Umbilical cord (tissue), 2 donors: ENCODE data around the gene PARD3. TPM values are rescaled to one million over a fixed set of nuclear protein-coding genes. Genes with fewer than 3 reads are reported as not detected.
"Not testable (repeated sequence)": the region's sequence is repeated elsewhere in the genome, so short reads cannot be mapped to it uniquely, and the experiment has no call there.

ENCODE experiments used
- DNase-seq: peaks from one replicate; pipeline ENCODE4 v3.0.0-alpha.2; 2015; ENCODE audit warnings: low spot score
- total RNA-seq: library from RNA; depleted of rRNA; stranded (reverse); fragments of >200 nt; gene quantifications from one replicate; pipeline ENCODE4 v1.2.3, GENCODE V29; 2014; ENCODE audit warnings: low replicate concordance; ENCODE audit not compliant: insufficient read depth

Gene PARD3
- total RNA-seq, 1 donor from 2014 or later, result 27.0 TPM

DNA sequence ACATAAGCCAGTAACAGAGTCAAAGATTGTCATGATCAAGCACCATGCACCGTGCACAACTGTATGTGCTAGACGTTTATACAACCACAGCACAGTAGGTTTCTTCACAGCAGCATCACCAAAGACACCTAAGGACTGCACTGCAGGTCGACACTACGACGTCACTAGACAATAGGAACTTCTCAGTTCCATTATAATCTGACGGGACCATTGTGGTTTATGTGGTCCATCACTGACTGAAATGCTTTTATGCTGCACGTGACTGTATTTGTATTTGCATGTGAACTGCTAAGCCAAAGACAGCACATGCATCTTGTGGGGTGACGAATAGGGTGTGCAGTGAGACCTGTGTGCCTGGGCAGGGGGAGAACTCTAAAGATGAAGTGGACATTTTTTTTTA is 164.9 kb downstream of the PARD3 start:
- no peak for DNase-seq

DNA sequence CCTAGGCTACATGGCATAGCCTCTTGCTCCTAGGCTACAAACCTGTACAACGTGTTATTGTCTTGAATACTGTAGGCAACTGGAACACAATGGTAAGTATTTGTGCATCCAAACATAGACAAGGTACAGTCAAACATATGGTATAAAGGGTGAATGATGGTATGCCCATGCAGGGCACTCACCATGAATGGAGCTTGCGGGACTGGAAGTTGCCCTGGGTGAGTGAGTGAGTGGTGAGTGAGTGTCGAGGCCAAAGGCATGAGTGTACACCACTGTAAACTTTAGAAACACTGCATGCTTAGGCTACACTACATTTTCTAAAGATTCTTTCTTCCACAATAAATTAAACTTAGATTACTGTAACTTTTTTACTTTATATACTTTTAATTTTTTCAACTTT is 165.7 kb downstream of the PARD3 start:
- no peak for DNase-seq

GRCh38 chr10:34648919-34649318 is 166.2 kb downstream of the PARD3 start:
- DNase-seq, result no peak

DNA sequence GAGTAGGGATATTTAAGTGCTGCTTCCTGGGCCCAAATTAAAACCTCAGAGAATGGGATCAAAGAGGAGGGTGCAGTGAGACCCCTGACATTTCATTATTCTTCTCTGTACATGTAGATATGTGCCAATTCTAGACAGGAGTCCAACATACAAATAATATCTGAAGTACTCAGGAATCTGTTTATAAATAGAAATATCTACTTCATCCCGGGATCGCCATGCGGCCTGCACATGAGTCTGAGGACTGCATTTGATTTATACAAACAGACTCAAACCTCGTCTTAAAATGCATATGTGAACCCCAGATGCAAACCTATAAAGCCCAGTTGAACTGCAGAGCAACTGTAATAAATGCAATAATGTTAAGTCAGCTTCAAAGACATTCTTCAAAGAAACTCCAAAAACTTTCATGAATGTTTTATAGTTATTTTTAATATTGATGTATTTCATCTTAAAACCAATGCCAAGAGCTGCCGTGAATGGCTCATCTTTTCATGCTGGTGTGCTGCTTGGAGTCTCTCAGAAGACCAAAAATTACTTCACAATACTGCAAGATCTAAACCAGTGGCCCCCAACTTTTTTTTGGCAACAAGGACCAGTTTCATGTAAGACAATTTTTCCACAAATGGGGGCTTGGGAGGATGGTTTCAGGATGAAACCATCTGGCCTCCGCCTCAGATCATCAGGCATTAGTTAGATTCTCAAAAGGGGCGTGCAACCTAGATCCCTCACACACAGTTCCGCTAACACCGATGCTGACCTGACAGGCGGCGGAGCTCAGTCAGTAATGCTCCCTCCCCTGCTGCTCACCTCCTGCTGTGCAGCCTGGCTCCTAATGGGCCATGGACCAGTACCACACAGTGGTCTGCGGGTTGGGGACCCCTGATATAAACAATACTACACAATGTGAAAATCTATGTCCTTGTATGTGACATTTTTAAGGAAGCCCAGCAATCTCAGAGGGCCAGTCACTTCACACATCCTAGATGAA is 166.9 kb downstream of the PARD3 start:
- peak; percentile 91 for DNase-seq

DNA sequence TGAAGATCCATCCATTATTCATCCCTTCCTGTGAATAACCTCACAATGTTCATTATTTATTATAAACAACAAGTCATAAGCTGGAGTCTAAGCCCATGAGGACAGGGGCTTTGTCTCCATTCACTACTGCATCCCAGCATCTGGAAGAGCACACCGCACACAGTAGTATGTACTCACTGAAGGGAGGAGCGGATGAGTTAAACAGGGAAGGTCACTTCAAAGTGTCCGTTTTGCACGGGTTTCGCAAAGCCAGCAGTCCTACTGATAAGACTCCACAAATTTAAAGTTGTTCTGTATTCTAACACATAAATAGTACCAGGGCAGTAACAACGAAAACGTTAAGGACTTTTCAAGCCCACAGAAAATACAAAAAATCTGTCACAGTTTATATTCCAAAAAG is 167.9 kb downstream of the PARD3 start:
- DNase-seq, result peak; percentile 66

- DNase-seq, result no peak
Observed at GRCh38 chr10:34646331-34646730, 168.8 kb downstream of the PARD3 start.

- DNase-seq, result not testable (repeated sequence)
Observed at GRCh38 chr10:34644815-34645214, 170.3 kb downstream of the PARD3 start.

DNA sequence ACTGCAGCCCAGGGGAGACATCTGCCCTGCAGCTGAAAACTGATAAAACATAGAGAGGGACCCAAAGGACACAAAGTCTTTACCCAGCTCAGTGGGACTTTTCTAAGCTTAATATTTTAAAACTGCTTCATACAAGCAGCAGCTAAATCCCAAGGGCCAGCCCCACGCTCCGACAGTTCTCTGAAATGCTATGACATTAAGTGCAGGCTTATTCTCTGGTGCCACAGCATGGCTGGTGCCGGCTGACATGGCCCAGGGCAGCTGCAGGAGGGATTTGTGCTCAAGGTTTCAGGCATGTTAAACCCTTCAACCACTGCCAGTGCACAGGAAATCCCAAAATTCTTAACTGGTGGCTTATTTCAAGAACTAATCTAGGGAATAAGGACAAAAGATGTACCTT is 170.9 kb downstream of the PARD3 start:
- DNase-seq, result peak; percentile 63

DNA sequence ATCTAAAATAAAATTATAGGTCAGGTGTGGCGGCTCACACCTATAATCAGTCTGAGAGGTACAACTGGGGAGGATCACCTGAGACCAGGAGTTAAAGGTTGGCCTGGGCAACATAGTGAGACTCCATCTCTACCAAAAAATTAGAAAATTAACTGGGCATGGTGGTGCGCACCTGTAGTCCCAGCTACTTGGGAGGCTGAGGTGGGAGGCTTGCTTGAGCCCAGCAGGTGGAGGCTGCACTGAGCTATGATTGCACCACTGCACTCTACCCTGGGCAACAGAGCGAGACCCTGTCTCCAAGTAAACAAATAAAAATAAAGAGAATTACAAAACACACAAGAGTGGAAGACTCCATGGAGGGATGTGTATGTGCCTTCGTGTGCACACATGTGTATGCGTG is 171.5 kb downstream of the PARD3 start:
- DNase-seq, result no peak

GRCh38 chr10:34641913-34642558 is 173.1 kb downstream of the PARD3 start:
- DNase-seq, result peak; percentile 54

DNA sequence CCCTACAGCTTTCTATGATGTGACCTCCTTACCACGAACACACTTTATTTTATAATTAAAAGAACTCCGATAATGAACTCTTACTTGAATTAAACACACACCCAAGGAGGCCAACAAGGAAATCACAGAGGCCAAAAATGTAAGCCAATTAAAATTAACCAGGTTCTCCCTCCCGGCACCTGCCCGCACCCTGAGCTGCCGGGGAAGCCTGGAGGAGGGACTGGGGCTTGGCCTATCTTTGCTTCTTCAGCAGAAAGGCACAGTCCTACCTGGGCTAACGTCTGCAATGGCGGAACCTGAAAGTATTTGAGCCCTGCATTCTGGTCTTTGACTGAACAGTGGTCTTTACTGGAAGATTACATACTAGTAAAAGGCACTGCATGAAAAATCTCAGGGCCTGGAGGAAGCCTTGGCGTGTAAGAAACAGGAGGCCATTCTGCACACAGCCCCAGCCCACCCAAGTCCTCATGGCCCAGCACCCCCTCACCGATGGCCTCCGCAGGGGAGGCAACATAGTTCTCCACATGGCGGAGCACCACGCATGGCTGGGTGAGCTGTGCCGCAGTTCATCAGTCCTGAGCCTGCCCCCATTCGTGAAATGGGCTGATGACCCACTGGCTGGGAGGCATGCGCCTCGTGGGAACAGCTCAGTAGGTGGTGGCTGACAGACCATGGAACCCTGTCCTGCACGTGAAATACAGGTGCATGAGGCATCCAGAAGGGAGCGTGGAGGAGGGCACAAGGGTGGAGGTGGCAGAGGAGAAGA is 173.8 kb downstream of the PARD3 start:
- no peak for DNase-seq

GRCh38 chr10:34638406-34639054 is 176.6 kb downstream of the PARD3 start:
- DNase-seq, result peak; percentile 87

DNA sequence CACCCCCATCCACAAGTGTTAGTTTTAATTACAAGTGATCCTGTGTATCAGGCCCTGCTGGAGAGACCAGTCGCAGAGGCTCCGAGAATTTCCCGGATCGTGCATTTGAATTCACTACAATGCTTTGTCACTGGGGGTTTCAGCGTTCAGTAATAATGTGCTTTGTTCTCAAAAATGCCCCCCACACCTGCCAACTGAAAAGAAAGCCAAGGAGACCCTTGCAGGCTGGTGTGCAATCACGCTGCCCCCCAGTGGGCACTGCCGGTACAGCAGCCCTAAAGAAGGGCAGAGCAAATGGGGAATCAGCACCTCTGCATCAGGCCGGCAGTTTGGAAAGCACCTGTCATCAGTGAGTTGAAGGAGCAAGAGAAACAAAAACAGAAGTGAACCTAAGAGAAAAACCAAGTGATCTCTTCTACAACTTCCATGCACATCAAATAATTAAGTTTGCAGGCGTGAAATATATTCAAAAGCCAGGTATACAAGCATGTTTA is 177.6 kb downstream of the PARD3 start:
- peak; percentile 47 for DNase-seq

- no peak for DNase-seq
Observed at GRCh38 chr10:34635111-34635510, 180.0 kb downstream of the PARD3 start.

DNA sequence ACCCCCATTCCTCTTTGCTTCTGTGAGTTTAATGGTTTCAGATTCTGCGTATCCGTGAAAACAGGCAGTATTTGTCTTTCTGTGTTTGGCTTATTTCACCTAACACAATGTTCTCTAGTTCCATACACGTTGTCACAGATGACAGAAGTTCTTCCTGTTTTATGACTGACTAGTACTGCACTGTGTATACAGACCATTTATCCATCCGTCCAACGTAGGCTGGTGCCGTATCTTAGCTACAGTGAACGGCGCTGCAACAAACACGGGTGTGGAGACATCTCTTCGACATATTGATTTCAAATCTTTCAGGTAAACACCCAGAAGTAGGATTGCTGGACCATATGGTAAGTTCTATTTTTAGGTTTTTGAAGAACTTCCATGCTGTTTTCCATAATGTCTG is 181.7 kb downstream of the PARD3 start:
- DNase-seq, result no peak

GRCh38 chr10:34629084-34629483 is 186.0 kb downstream of the PARD3 start:
- DNase-seq, result no peak

DNA sequence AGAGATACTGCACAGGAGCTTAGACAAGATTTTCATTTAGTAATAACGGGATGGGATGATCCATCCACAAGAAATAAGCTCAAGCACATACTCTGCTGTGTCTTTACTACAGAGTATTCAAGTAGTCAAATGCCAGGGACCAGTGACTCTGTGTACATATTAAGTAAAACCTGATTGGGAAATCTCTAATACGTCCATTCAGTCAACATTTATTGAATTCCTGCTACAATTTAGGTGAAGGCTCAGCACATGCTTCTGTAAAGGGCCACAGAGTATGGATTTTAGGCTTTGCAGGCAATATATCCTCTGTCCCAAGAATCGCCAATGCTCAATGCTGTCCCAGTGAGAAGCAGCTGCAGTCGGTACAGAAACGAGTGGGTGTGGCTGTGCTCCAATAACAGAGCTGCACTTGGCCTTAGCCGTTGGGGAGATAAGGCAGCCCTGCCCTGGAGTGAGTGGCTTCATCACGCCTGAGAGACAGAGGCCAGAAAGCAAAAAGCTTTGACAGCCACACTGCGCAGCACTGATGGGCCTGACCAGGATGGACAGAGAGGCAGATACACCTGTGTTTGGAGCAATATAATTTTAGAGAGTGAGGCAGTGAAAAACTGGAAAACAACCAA is 186.8 kb downstream of the PARD3 start:
- DNase-seq, result peak; percentile 79

DNA sequence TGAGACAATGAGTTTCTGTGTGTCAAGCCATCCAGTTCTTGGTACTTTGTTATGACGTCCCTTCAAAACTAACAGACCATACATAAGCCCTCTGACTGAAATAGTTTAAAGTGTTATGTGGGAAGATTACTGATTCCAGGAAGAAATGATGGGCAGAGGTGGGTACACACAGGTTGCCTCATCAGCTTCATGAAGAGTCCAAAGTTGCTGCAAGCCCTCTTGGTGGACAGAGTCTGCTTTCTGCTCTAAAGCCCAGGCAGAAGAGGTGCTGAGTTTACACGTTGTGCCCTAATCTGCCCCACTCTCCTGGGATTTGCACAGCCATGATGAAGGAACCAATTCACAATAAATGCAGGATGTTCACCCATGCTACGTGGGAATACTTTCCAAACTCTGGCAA is 187.4 kb downstream of the PARD3 start:
- no peak for DNase-seq

DNA sequence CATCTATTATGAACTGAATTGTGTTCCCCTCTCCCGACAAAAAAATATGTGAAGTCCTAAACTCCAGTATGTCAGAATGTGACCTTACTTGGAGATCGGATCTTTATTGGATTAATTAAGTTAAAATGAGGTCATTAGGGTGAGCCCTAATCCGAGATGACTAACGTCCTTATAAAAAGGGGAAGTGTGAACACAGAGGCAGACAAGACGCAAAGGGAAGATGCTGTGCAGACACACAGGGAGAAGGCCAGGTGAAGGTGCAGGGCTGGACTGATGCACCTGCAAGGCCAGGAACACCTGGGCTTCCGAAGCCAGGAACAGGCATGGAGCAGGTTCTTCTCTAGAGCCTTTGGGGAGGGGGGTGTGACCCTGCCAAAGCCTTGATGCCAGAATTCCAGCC is 187.8 kb downstream of the PARD3 start:
- no peak for DNase-seq

DNA sequence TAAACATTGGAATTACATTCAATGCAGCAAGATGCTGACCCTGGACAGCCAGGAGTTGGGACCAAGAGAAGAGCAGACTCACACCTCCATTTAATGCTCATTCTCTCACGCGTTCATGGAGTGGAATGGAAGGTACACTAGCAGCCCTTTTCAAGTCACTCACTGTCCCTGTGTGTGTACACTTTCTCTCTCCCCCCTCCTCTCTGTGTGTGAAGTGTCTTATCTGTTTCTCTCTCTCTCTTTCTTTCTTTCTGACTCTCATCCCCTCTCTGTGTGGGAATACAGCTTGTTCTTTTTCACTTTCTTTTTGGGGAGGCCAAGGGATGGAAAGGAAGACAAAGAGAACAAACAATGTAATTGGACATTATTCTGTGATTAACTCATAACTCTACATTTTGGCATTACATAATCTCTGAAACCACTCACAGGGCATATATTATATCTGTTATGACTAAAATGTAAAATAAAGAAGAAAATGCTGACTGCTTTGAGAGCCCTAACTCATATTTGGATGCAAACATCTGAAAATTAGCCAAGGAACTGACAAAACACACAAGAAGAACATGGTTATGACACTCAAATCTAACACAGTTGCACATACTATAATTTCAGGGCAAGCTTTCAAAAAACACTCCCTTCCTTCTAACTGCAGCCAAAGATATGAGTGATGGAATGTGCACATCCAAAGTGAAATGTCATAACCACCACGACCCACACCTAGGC is 188.8 kb downstream of the PARD3 start:
- DNase-seq, result no peak
